ENCODE measurements around the gene CEP97.

CEP97 gene

DNA sequence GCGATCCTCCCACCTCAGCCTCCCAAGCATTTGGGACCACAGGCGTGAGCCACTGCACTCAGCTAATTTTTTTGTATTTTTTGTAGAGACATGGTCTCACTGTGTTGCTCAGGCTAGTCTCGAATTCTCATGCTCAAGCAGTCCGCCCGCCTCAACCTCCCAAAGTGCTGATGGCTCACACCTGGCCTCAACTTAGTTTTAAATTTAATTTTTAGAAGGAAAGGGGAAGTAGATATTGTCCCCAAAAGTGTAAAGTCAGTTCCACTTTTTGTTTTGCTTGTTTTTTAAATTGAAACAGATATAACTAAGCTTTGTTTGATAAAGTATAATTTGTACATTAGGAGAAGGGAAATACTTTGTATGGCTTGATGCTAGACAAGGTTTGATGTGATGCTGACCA is 93.6 kb downstream of the CEP97 start:
- DNase-seq: no peak

DNA sequence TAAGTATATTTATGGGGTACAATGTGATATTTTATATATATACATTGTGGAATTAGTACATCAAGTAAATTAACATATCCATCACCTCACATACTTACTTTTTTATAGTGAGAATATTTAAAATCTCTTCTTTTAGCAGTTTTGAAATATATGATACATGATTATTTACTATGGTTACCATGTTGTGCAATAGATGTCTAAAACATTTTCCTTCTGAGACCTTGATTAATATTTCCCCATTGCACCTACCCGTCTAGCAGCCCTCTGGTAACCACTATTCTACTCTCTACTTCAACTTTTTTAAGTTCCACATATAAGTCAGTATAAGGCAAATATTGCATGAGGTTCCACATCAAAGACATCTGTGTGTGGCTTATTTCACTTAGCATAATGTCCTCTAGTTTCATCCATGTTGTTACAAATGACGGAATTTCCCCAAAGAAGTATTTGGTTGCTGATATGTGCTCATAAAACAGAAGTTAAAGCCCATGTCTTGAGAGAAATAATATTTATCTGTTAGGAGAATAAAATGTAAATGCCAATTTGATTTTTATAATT is 95.3 kb downstream of the CEP97 start:
- DNase-seq: no peak

Measured in NCI-H1694 treated with DMSO at 0.1 percent for 48 hours (cell line).